ENCODE measurements around the gene P3H3. TPM values are rescaled to one million over a fixed set of nuclear protein-coding genes. Genes with fewer than 3 reads are reported as not detected.
A peak's percentile ranks its signal among the peaks of the same experiment; 100 is the strongest.
"Not testable (repeated sequence)": the region's sequence is repeated elsewhere in the genome, so short reads cannot be mapped to it uniquely, and the experiment has no call there.

P3H3 gene
- total and polyA plus RNA-seq, 5 donors = 15.8 to 25.6 (median 19.7) TPM

DNA sequence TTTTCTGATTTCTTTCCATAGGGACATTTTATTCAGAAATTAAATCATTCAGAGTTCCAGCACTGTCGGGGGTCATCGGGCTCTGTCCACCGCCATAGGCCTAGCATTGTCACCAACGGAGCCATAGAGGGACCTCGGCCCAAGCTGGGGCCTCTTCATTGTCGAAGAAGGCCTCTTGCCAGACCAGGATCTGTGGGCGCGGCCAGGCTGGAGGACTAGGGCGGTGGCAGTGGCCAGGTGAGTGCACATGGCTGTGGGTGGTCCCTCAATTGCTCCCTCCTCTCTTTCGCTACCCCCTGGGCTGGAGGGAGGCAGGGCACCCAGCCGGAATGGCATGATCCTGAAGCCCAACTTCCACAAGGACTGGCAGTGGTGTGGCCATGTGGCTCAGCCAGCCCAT is 55.5 kb downstream of the P3H3 start:
- no peaks in the 10 kb centered on the region for H3K27me3 ChIP-seq (ENCODE audit: control insufficient read depth, insufficient read depth)
- no peaks in the 10 kb centered on the region for H3K9me3 ChIP-seq (ENCODE audit: control insufficient read depth, low read length)
- ATAC-seq (no peak), DNase-seq (no peak)
- H3K27ac ChIP-seq (ENCODE audit: low read length) = no peak overlapping the region
- H3K4me3 ChIP-seq (ENCODE audit: low read length) = no peak overlapping the region
- intact Hi-C loops (cut with DNase I) = no loop called here
- 96% methylated on average over 11 of the region's 11 CpGs for WGBS
- H3K4me1 ChIP-seq (ENCODE audit: control insufficient read depth, insufficient read depth, low read length) = no peaks in the 10 kb centered on the region

DNA sequence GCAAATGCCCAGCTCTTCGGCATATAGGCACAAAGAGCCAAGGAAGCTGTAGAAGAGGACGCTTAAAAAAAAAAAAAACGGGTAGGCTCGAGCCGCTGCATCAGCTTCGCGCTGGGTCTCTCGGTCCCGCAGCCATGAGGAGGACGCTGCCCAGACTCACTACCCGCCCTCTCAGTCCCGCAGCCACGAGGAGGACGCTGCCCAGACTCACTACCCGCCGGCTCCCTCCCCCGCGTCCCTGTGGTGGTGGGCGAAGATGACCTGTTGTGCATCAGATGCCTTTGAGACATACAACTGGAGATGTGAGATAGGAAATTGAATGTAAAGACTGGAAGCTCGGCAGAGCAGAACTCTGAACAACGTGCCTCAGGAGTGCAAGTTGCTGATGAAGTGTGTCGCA is 56.3 kb downstream of the P3H3 start:
- Histone ChIP-seq H3K9me3 (ENCODE audit: control insufficient read depth, low read length) (no peaks in the 10 kb centered on the region), H3K27ac (ENCODE audit: low read length) (no peak overlapping the region), H3K4me1 (ENCODE audit: control insufficient read depth, insufficient read depth, low read length) (no peaks in the 10 kb centered on the region), H3K27me3 (ENCODE audit: control insufficient read depth, insufficient read depth) (no peaks in the 10 kb centered on the region), H3K4me3 (ENCODE audit: low read length) (no peak overlapping the region)
- ATAC-seq = peak in 1 of 2 donors; percentile 24
- DNase-seq = no peak
- WGBS = 71% methylated on average over 22 of the region's 22 CpGs
- intact Hi-C loops (cut with DNase I) = no loop called here

DNA sequence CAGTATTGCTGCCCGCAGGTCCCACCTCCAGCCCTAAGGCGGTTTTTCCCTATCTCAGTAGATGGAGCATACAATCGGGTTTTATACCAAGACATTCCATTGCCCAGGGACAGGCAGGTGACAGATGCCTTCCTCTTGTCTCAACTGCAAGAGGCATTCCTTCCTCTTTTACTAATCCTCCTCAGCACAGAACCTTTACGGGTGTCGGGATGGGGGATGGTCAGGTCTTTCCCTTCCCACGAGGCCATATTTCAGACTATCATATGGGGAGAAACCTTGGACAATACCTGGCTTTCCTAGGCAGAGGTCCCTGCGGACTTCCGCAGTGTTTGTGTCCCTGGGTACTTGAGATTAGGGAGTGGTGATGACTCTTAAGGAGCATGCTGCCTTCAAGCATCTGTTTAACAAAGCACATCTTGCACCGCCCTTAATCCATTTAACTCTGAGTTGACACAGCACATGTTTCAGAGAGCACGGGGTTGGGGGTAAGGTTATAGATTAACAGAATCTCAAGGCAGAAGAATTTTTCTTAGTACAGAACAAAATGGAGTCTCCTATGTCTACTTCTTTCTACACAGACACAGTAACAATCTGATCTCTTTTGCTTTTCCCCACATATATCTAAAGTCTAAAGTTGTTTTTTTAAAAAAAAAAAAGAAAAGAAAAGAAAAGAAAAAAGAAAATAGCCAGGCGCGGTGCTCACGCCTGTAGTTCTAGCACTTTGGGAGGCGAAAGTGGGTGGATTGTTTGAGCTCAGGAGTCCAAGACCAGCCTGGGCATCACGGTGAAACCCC is 58.2 kb downstream of the P3H3 start:
- H3K9me3 ChIP-seq (ENCODE audit: control insufficient read depth, low read length); DNase-seq; H3K27ac ChIP-seq (ENCODE audit: low read length); H3K4me1 ChIP-seq (ENCODE audit: control insufficient read depth, insufficient read depth, low read length); ATAC-seq; H3K27me3 ChIP-seq (ENCODE audit: control insufficient read depth, insufficient read depth); H3K4me3 ChIP-seq (ENCODE audit: low read length); intact Hi-C loops (cut with DNase I): not testable (repeated sequence)
- 76% methylated on average over 12 of the region's 15 CpGs for WGBS

DNA sequence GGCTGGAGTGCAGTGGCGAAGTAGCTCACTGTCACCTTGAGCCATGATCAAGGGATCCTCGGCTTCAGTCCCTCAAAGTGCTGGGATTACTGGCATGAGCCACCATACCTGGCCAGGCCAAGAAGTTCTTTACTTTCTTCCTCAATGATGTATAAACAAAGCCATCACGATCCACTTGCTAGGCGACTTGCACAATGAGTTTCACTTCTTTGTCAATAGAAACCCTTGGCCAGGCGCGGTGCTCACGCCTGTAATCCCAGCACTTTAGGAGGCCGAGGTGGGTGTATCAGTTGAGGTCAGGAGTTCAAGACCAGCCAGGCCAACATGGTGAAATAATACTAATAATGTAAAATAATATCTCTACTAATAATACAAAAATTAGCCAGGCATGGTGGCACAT is 59.3 kb downstream of the P3H3 start:
- Histone ChIP-seq H3K4me3 (ENCODE audit: low read length) (no peak overlapping the region), H3K9me3 (ENCODE audit: control insufficient read depth, low read length) (no peaks in the 10 kb centered on the region), H3K27me3 (ENCODE audit: control insufficient read depth, insufficient read depth) (no peaks in the 10 kb centered on the region), H3K4me1 (ENCODE audit: control insufficient read depth, insufficient read depth, low read length) (peaks cover 2% of the 10 kb centered on the region), H3K27ac (ENCODE audit: low read length) (no peak overlapping the region)
- no peak for ATAC-seq
- WGBS = 82% methylated on average over 8 of the region's 8 CpGs
- intact Hi-C loops (cut with DNase I) = no loop called here
- no peak for DNase-seq

DNA sequence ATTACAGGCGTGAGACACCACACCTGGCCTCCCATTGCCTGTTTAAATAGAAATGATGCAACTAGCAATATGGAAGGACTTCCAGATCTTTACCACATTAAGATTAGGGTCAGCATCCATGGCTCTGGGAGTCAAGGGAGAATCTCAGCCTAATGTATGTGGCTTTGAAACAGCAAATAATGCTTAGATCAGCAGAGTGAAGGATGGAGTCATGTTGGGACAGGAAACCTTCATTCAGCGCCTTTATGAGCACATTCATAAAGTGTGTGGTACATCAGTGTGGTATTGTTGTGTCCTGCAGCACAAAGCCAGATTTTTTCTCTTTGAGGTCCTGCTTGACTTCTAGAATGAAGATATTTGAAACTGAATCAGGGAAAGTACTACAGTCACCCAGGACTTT is 60.2 kb downstream of the P3H3 start:
- Histone ChIP-seq H3K27me3 (ENCODE audit: control insufficient read depth, insufficient read depth) (no peaks in the 10 kb centered on the region), H3K9me3 (ENCODE audit: control insufficient read depth, low read length) (no peaks in the 10 kb centered on the region), H3K4me1 (ENCODE audit: control insufficient read depth, insufficient read depth, low read length) (peaks cover 2% of the 10 kb centered on the region), H3K4me3 (ENCODE audit: low read length) (no peak overlapping the region), H3K27ac (ENCODE audit: low read length) (no peak overlapping the region)
- intact Hi-C loops (cut with DNase I) = no loop called here
- no peak for ATAC-seq
- 89% methylated on average over 2 of the region's 2 CpGs for WGBS
- DNase-seq = no peak

DNA sequence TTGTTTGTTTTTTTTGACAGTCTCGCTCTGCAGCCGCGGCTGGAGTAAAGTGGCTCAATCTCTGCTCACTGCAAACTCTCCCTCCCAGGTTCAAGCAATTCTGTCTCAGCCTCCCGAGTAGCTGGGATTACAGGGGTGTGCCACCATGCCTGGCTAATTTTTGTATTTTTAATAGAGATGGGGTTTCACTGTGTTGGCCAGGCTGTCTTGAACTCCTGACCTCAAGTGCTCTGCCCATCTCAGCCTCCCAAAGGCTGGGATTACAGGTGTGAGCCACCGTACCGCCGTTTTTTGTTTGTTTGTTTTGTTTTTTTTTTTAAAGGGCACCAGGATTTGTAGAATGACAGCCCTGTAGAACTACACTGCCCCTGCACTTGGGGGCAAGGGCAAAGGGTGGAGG is 60.6 kb downstream of the P3H3 start:
- 82% methylated on average over 7 of the region's 7 CpGs for WGBS

More for the DNA sequence above, 60.6 kb downstream of the P3H3 start:
- H3K27ac ChIP-seq (ENCODE audit: low read length); ATAC-seq; H3K27me3 ChIP-seq (ENCODE audit: control insufficient read depth, insufficient read depth); intact Hi-C loops (cut with DNase I); H3K4me1 ChIP-seq (ENCODE audit: control insufficient read depth, insufficient read depth, low read length); DNase-seq; H3K9me3 ChIP-seq (ENCODE audit: control insufficient read depth, low read length); H3K4me3 ChIP-seq (ENCODE audit: low read length): not testable (repeated sequence)

Other genes starting within 250 kb of the P3H3 start
- gene CHD4, start 221.0 kb upstream of the P3H3 start, total RNA-seq = 100 to 1,000 TPM; 138 to 165 (median 153) TPM
- 142 TPM for gene CHD4, start 221.0 kb upstream of the P3H3 start, polyA plus RNA-seq
- gene LPAR5, start 192.4 kb upstream of the P3H3 start, total RNA-seq = 1 to 10 TPM; 1.1 to 2.6 (median 2.0) TPM
- gene LPAR5, start 192.4 kb upstream of the P3H3 start, polyA plus RNA-seq = 0.86 TPM
- 1 to 10 TPM; 1.0 to 2.1 (median 1.1) TPM for gene ACRBP, start 181.0 kb upstream of the P3H3 start, total RNA-seq
- 0.50 TPM for gene ACRBP, start 181.0 kb upstream of the P3H3 start, polyA plus RNA-seq
- gene ING4, start 165.3 kb upstream of the P3H3 start, total RNA-seq = 10 to 100 TPM; 18.3 to 31.2 (median 30.2) TPM
- gene ING4, start 165.3 kb upstream of the P3H3 start, polyA plus RNA-seq = 27.0 TPM
- 10 to 100 TPM; 32.9 to 35.0 (median 33.8) TPM for gene ZNF384, start 139.0 kb upstream of the P3H3 start, total RNA-seq
- 23.5 TPM for gene ZNF384, start 139.0 kb upstream of the P3H3 start, polyA plus RNA-seq
- under 1 TPM in 3 of 4 donors, not detected in 1; 0.29 to 0.99 (median 0.80) TPM for gene PIANP, start 127.6 kb upstream of the P3H3 start, total RNA-seq
- gene PIANP, start 127.6 kb upstream of the P3H3 start, polyA plus RNA-seq = 0.18 TPM
- gene COPS7A, start 104.4 kb upstream of the P3H3 start, total RNA-seq = 10 to 100 TPM; 60.3 to 71.0 (median 65.9) TPM
- gene COPS7A, start 104.4 kb upstream of the P3H3 start, polyA plus RNA-seq = 71.8 TPM
- gene MLF2, start 75.3 kb upstream of the P3H3 start, total RNA-seq = 100 to 1,000 TPM; 123 to 135 (median 130) TPM
- gene MLF2, start 75.3 kb upstream of the P3H3 start, polyA plus RNA-seq = 146 TPM
- gene PTMS, start 62.0 kb upstream of the P3H3 start, total RNA-seq = 100 to 1,000 TPM; 116 to 161 (median 149) TPM
- 244 TPM for gene PTMS, start 62.0 kb upstream of the P3H3 start, polyA plus RNA-seq
- gene LAG3, start 55.9 kb upstream of the P3H3 start, total RNA-seq = 1 to 10 TPM in 2 of 4 donors, under 1 TPM in 2; 0.28 to 1.1 (median 0.76) TPM
- 0.57 TPM for gene LAG3, start 55.9 kb upstream of the P3H3 start, polyA plus RNA-seq
- 10 to 100 TPM; 11.4 to 15.4 (median 13.7) TPM for gene CD4, start 38.9 kb upstream of the P3H3 start, total RNA-seq
- gene CD4, start 38.9 kb upstream of the P3H3 start, polyA plus RNA-seq = 2.5 TPM
- 10 to 100 TPM in 1 of 4 donors, 1 to 10 TPM in 3; 6.8 to 10.9 (median 8.3) TPM for gene GPR162, start 6.6 kb upstream of the P3H3 start, total RNA-seq
- 6.8 TPM for gene GPR162, start 6.6 kb upstream of the P3H3 start, polyA plus RNA-seq
- gene GNB3, start 12.5 kb downstream of the P3H3 start, total RNA-seq = 1 to 10 TPM; 2.9 to 7.8 (median 4.0) TPM
- 3.1 TPM for gene GNB3, start 12.5 kb downstream of the P3H3 start, polyA plus RNA-seq
- 1 to 10 TPM in 3 of 4 donors, not detected in 1; 1.2 to 1.8 (median 1.2) TPM for gene CDCA3, start 22.9 kb downstream of the P3H3 start, total RNA-seq
- gene CDCA3, start 22.9 kb downstream of the P3H3 start, polyA plus RNA-seq = 0.50 TPM
- 10 to 100 TPM; 59.2 to 74.6 (median 71.0) TPM for gene USP5, start 23.7 kb downstream of the P3H3 start, total RNA-seq
- 29.4 TPM for gene USP5, start 23.7 kb downstream of the P3H3 start, polyA plus RNA-seq
- gene TPI1, start 39.1 kb downstream of the P3H3 start, total RNA-seq = 100 to 1,000 TPM; 707 to 793 (median 721) TPM
- gene TPI1, start 39.1 kb downstream of the P3H3 start, polyA plus RNA-seq = 872 TPM
- 1 to 10 TPM; 2.5 to 4.2 (median 3.5) TPM for gene SPSB2, start 44.9 kb downstream of the P3H3 start, total RNA-seq
- gene SPSB2, start 44.9 kb downstream of the P3H3 start, polyA plus RNA-seq = 4.6 TPM
- 10 to 100 TPM; 11.4 to 13.9 (median 12.1) TPM for gene LRRC23, start 76.4 kb downstream of the P3H3 start, total RNA-seq
- 15.0 TPM for gene LRRC23, start 76.4 kb downstream of the P3H3 start, polyA plus RNA-seq
- 10 to 100 TPM; 29.6 to 42.1 (median 35.8) TPM for gene ENO2, start 86.2 kb downstream of the P3H3 start, total RNA-seq
- 17.8 TPM for gene ENO2, start 86.2 kb downstream of the P3H3 start, polyA plus RNA-seq
- gene ATN1, start 99.6 kb downstream of the P3H3 start, total RNA-seq = 10 to 100 TPM; 85.3 to 89.3 (median 88.6) TPM
- gene ATN1, start 99.6 kb downstream of the P3H3 start, polyA plus RNA-seq = 70.1 TPM
- not detected for gene RNU7-1, start 115.4 kb downstream of the P3H3 start, total RNA-seq
- gene RNU7-1, start 115.4 kb downstream of the P3H3 start, polyA plus RNA-seq = not detected
- 100 to 1,000 TPM; 262 to 339 (median 272) TPM for gene C12orf57, start 115.6 kb downstream of the P3H3 start, total RNA-seq
- gene C12orf57, start 115.6 kb downstream of the P3H3 start, polyA plus RNA-seq = 441 TPM
- 10 to 100 TPM in 2 of 4 donors, 1 to 10 TPM in 2; 7.7 to 12.1 (median 9.3) TPM for gene PTPN6, start 122.9 kb downstream of the P3H3 start, total RNA-seq
- gene PTPN6, start 122.9 kb downstream of the P3H3 start, polyA plus RNA-seq = 5.9 TPM
- gene PHB2, start 142.3 kb downstream of the P3H3 start, total RNA-seq = 100 to 1,000 TPM; 137 to 159 (median 142) TPM
- 127 TPM for gene PHB2, start 142.3 kb downstream of the P3H3 start, polyA plus RNA-seq
- 10 to 100 TPM; 33.7 to 40.2 (median 38.1) TPM for gene EMG1, start 142.5 kb downstream of the P3H3 start, total RNA-seq
- gene EMG1, start 142.5 kb downstream of the P3H3 start, polyA plus RNA-seq = 26.0 TPM
- 10 to 100 TPM; 14.0 to 22.2 (median 19.2) TPM for gene LPCAT3, start 190.1 kb downstream of the P3H3 start, total RNA-seq
- 17.8 TPM for gene LPCAT3, start 190.1 kb downstream of the P3H3 start, polyA plus RNA-seq
- 100 to 1,000 TPM; 162 to 288 (median 238) TPM for gene C1S, start 232.3 kb downstream of the P3H3 start, total RNA-seq
- 126 TPM for gene C1S, start 232.3 kb downstream of the P3H3 start, polyA plus RNA-seq

All from right cardiac atrium (tissue), 5 donors.